HG03342 (cell line): ENCODE results near the gene SEC24D.

ENCODE experiments used
- ATAC-seq: cut with Tn5 transposase; IDR thresholded peaks from one replicate; pipeline ENCODE4 v1.9.1; 2021; ENCODE audit warnings: mild to moderate bottlenecking, moderate library complexity; ENCODE audit not compliant: unreplicated experiment

Gene SEC24D

GRCh38 chr4:118754890-118755289 is 81.0 kb downstream of the SEC24D start:
- ATAC-seq = no peak

DNA sequence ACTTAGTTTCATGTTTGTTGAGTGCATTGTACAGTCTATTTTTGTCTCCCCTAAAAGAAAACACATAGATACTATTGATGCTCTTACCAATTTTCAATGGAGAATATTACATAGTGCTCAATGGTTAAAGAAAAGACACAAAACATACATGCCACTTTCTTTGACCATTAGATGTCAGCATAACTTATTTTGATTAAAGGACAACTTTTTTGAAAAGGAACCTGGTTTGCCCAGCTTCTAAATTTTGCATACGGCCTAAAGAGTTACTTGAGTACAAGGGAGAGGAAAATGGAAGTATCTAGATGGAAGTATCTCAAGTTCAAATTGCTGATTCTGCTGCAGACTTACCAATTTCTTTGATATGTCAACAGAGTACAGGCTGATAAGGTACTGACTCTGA is 82.2 kb downstream of the SEC24D start:
- no peak for ATAC-seq

GRCh38 chr4:118753096-118753495 is 82.8 kb downstream of the SEC24D start:
- no peak for ATAC-seq

DNA sequence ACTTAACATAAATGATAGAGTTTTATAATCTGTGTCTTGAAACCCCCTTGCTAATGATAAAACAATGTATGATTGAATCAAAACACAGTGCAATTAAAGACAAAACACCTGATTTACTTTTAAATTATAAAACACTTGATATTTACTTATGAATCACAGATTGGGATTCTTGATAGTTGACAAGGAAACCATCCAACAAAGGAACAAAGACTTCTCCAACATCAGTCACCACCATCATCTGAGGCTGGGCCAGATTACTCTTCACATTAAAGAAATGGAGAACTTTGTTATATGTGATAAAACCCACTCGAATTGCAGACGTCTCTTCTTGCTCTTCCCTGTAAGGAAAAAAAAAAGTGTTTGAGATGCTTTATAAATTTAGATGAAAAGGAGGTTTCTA is 83.4 kb downstream of the SEC24D start:
- ATAC-seq = no peak

DNA sequence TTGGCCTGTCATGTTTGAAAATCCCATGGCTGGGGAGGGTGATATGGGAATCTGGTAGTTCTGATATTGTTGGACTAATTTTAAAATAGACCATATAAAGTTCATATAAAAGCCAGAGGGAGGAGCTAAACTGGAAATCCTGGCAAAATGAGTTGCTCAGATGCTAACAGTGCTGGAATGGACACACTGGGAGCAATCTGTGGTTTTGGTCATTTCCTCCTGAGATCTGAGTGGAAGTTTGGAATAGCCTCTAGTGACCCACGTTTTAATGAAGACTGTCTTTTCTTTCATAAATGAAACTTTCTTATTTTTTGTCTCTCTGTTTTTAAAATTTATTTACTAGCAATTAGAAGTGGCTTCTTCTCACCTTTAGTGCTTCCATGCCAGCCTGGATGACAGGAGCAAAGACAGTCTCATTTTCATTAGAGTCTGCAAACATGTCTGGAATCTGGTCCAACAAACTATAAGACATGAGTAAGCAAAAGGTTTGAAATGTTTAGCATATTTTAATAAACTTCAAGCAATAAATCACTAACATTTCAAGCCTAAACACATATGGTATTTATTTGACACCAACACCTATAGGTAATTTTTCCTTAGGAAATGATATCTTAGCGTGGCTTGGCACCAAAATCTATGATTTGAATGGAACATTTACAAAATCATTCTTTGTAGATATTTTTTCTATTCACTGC is 84.2 kb downstream of the SEC24D start:
- no peak for ATAC-seq

DNA sequence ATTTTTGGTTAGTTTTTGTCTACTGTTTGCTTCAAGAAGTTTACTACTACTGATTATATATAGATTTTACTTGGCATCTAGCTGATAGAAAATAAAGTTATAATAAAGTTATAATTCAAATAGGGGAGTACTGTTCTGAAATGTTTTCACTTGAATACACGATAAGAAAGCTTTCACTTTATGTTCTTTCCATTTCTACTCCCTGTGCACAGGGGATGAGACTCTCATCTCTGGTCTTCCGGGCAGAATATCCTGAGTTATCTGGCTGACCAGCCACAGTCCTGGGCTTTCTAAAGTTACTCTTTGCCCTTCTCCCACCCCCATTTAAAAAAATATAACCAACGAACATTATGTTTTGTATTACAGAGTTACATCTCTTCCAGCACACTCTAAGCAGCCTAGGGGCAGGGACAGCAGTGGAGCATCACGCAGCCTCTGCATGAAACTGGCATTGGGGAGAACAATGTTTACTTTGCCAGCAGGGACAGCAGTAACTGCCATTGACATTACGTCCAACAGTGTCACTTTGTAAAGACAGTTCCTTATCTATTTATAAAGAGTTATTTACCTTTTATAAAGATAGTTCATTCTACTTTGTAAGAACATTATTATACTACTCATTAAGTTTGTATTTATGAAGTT is 86.5 kb downstream of the SEC24D start:
- ATAC-seq = no peak

DNA sequence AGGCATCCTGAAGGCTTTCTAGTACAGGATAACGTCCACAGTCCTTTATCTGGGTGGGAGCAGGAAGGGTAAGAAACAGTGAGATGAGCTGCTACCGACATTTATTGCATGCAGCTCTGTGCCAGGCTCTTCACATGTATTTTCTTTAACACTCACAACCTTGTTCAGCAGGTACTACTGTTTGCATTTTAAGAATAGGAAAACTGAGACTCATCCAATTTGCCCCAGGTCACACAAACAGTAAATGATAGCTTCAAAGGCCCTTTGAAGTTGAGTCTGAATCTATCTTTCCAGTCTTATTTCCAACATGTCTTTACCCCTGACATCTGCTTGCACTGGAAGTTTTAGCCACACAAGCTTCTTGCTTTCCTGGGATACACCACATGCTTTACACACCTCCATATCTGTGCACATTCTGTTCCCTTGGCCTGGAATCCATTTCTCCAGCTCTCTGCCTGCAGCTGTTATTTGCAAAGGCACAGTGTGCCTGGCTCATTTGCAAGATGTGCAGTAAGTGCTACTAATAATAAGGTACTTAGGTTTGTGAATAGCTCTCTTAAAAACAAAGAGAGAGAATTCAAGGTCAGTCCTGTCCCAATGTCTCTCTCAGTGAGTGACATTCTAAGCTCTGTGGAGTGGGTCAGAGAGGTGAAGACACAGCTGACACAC is 89.5 kb downstream of the SEC24D start:
- no peak for ATAC-seq

DNA sequence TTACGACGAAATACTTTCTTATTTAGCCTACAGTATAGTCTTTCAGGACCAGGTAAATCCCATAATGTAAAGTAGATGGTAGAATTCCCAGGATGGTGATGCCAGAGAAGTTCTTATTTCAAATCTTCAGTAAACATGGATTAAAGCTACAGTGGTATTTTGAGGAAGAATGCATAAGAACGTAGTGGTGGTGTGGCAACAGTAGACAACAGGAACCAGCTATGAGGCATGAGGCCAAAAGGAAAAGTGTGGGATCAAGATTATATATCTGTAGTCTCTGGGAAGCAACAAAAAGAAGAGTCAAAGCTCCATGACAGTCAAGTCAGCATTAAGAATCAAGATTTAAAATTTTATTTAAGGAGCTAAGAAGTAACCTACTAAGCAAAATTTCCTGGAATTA is 90.6 kb downstream of the SEC24D start:
- no peak for ATAC-seq

DNA sequence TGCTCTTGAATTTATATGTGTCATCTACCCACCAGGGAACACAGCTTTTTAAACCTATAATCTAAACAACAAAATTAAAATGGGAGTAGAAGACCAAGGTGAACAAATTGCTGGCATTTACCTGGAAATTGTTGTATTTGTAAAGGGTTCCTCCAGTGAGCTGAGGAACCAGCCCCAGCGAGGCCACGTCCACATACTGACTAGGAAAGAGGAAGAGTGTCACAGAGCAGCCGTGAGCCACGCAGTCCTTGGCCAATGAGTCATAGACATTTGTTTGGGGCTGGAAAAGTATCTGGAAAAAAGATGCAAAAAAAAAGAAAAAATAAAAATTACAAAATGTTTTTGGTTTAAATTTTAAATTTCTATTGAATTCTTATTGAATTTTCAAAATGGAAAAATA is 92.1 kb downstream of the SEC24D start:
- ATAC-seq = no peak

DNA sequence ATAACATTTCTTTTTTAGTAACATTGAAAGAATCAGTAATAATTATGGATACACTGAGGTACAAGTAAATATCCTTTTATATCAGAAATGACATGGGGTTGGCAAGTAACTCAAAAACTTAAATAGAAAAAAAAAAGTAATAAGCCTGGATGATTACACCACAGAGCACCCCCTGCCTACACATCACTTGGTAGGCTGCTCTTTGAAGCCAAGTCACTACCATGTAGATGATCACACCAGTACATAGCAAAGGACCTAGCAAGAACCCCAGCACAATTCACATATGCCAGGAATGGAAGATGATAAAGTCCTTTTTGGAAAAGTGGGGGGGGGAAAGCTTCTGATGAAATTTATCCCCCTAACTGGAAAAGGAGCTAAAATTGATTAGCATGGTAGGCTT is 93.9 kb downstream of the SEC24D start:
- no peak for ATAC-seq

- no peak for ATAC-seq
These were observed 94.5 kb downstream of the SEC24D start for GRCh38 chr4:118741301-118741855.

DNA sequence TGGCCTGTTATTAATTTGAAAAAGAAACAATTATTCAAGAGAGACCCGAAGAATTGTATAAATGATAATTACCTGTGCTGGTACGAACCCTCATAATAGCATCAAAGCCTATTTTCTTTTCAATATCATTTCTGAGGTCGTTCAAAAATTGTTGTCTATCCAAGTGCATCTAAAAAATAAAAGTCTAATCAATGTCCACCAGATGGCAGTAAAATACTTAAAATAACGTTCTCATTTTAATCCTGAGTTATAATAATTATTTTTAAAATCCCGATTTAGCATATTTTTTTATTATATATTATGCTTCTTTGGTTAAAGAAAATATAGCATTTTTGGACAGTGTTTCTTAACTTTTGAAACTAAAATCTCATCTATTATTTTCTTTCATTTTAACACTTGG is 95.1 kb downstream of the SEC24D start:
- ATAC-seq = no peak

DNA sequence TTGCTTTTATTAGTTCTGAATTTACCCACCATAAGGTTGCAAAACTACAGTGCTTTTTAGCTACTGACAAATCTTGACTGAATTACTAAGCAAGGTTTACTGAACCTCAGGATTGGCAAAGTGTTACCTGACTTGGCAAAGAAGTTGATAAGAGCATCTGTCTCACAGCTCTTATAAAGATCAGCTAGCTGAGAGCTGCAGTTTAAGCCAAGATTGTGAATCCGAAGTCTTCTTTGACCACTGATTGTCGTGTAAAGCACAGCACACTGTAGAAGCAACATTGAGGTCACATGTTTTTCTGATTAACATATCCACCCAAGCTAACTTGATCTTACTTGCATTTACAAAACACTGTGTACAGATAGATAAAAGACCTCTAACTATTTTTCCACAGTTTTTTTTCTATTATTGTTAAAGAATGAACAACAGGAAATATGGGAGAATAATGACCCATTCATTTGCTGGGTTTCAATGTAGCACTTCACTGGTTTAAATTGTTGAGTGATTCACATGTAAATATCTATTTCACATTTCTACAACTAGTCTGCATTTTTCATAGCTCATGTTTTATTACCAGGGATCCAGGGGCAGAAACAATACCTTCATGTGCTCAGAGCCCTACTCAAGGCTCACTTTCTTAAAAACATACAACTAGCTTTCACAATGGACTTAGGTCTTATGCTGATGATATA is 96.8 kb downstream of the SEC24D start:
- no peak for ATAC-seq

GRCh38 chr4:118738090-118738489 is 97.8 kb downstream of the SEC24D start:
- no peak for ATAC-seq

GRCh38 chr4:118736900-118737299 is 99.0 kb downstream of the SEC24D start:
- no peak for ATAC-seq

DNA sequence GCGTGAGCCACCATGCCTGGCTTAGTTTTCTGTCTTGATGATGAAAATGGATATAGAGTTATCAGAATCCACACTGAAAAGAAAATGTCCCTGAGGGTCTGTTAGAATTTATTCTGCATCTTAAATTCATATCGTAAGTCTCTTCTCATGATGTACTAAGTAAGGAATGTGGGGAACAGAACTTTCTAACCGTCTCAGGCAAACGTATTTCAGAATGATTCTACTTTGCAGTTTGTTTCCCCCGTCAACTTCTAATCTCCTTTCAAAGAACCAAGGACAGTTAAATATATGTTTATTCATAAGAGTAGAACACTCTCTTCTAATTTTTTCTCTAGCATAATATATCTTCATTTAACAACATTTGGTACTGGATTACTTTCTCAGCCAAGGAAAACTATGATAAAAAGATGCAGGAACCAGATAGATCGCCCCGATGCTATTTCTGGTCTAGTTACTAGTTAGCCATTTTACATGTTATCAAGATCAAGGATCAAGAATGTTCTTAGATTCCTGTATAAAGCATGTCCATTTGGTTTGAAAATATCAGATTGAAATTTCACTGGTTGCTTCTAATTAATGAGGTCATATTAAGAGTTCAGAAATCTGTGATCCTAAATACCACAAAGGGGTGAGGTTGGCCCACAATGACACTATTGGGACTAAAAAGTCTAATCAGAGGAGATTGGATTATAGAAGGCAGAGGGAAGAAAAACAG is 101.3 kb downstream of the SEC24D start:
- ATAC-seq = no peak

DNA sequence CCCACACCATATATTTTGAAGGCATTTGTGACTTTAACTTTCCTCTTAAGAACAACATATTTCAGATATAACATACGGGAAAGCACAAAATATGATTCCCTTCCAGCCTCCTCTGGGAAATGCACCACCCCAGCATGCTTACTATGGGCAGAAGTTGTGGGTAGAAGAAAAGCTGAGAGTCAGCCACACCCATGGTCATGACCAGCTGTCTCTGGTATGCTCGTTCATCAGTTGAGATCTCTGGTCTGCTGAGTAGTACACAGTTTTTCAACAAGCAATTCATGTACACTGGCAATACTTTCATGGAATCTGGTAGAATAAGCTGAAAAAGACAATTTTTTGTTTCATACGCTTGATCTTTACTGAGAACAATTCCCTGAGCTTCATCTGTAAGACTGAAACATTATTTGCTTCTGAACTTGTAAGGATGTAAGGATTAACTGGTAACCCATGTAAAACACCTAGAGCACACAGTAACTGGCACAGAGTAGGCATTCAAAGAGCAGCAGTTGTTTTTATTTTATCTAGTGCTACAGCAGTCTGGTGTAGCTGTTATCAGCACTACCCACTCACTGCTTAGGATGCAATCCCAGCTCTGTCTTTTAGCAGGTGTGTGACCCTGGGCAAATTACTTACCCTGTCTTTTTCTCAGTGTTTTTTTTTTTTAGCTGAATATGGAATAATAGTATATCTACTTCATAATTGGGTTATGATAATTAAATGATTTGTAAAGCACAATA is 103.2 kb downstream of the SEC24D start:
- no peak for ATAC-seq

GRCh38 chr4:118730683-118731082 is 105.2 kb downstream of the SEC24D start:
- ATAC-seq = no peak

DNA sequence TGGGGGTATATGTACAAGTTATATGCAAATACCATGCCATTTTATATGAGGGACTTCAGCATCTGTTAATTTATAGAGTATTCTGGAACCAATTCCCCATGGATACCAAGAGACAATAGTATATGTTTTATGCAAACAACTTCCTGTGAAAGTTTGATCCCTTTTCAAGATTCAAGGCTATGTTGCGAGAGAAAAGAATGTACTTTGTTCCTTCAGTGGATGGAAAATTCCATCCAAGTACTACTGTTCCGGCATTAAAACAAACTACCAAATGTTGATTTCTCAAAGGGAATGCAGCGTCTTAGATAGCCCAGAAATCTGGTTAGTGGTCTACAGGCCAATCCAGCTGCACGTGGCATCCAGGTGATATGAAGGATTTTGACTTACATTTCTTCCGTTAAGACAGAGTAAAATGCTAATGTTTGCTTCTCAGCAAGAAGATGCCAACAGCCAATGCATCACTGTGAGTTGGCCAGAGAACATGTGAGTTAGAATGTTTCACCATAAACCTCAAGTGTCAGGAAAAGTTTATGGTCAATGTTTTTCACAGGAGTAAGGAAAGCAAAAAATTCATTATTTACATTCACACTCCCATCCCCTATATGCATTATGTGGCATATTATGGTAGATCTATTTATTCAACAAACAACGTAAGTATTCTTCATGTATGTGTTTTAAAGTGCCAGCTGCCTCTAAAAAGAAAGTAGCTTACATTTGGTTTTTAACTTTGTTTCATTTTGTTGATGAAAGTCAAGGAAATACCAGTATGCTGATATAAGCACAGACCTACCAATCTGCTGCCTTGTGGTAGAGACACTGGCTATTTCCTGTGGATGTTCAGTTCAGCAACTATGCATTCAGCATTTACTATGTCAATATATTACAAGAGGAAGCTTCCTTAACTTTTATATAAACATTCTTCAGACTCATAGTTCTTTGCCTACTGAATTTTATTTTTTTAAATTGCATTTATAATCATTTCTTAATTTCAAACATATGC is 106.3 kb downstream of the SEC24D start:
- ATAC-seq = no peak
